Brain microvascular endothelial cell (primary cell): Measurements from ENCODE around the gene PCDH15.

ENCODE experiments used
- DNase-seq: peaks from one replicate; pipeline ENCODE4 v3.0.0-alpha.2; 2020
- H3K27ac ChIP-seq: fragments of 250-450 bp; sonication (Bioruptor Pico); 2 replicates; pipeline ENCODE4 v1.5.1; 2020; ENCODE audit warnings: mild to moderate bottlenecking, moderate library complexity
- H3K27me3 ChIP-seq: fragments of 250-450 bp; sonication (Bioruptor Pico); replicated peaks from 2 replicates; pipeline ENCODE4 v1.5.1; 2020; ENCODE audit warnings: mild to moderate bottlenecking
- H3K36me3 ChIP-seq: fragments of 250-450 bp; sonication (Bioruptor Pico); replicated peaks from 2 replicates; pipeline ENCODE4 v1.5.1; 2020; ENCODE audit warnings: mild to moderate bottlenecking
- H3K4me3 ChIP-seq: 2 replicates; pipeline ENCODE4 v1.5.1; 2011; ENCODE audit warnings: low read depth, mild to moderate bottlenecking, control low read depth, low read length, moderate library complexity
- CTCF ChIP-seq: IDR thresholded peaks from 2 replicates; pipeline ENCODE4 v1.5.1; 2011; ENCODE audit warnings: low read depth, mild to moderate bottlenecking, moderate library complexity, low read length, control low read depth, inconsistent platforms; ENCODE audit errors: missing control alignments
- in situ Hi-C: cut with HindIII; loops from 2 replicates; pipeline ENCODE4 v1.10.0; 2017; ENCODE audit warnings: low sequenced_read_pairs, low pct_ligation_motif_present

Gene PCDH15

GRCh38 chr10:54148508-54148907 lies 652.5 kb downstream of the PCDH15 start:
- no peak for DNase-seq
- Histone ChIP-seq H3K27me3 (no peaks in the 10 kb centered on the region), H3K36me3 (no peaks in the 10 kb centered on the region), H3K27ac (no peak overlapping the region), H3K4me3 (no peak overlapping the region)
- in situ Hi-C loops: no loop called here
- TF ChIP-seq CTCF: no peak

GRCh38 chr10:54139819-54140428 lies 661.1 kb downstream of the PCDH15 start:
- no peak for TF ChIP-seq CTCF
- Histone ChIP-seq H3K27me3 (no peaks in the 10 kb centered on the region), H3K27ac (no peak overlapping the region), H3K36me3 (no peaks in the 10 kb centered on the region), H3K4me3 (no peak overlapping the region)
- in situ Hi-C loops: no loop called here
- no peak for DNase-seq

GRCh38 chr10:54137396-54137795 lies 663.6 kb downstream of the PCDH15 start:
- H3K4me3 ChIP-seq: no peak overlapping the region
- H3K36me3 ChIP-seq: no peaks in the 10 kb centered on the region
- H3K27me3 ChIP-seq: no peaks in the 10 kb centered on the region
- in situ Hi-C loops: no loop called here
- no peak overlapping the region for H3K27ac ChIP-seq
- DNase-seq: no peak
- TF ChIP-seq CTCF: no peak

GRCh38 chr10:54133203-54133602 lies 667.8 kb downstream of the PCDH15 start:
- in situ Hi-C loops: no loop called here
- Histone ChIP-seq H3K27me3 (no peaks in the 10 kb centered on the region), H3K27ac (no peak overlapping the region), H3K4me3 (no peak overlapping the region), H3K36me3 (no peaks in the 10 kb centered on the region)
- DNase-seq: no peak
- TF ChIP-seq CTCF: peak; percentile 16

- no peak for TF ChIP-seq CTCF
- Histone ChIP-seq H3K36me3 (no peaks in the 10 kb centered on the region), H3K27me3 (no peaks in the 10 kb centered on the region), H3K27ac (no peak overlapping the region), H3K4me3 (no peak overlapping the region)
- in situ Hi-C loops: no loop called here
- no peak for DNase-seq
Measured at GRCh38 chr10:54131833-54132232, 669.2 kb downstream of the PCDH15 start.

GRCh38 chr10:54130394-54130793 lies 670.6 kb downstream of the PCDH15 start:
- H3K27me3 ChIP-seq: no peaks in the 10 kb centered on the region
- H3K27ac ChIP-seq: no peak overlapping the region
- H3K36me3 ChIP-seq: no peaks in the 10 kb centered on the region
- no peak overlapping the region for H3K4me3 ChIP-seq
- no peak for TF ChIP-seq CTCF
- DNase-seq: no peak
- in situ Hi-C loops: no loop called here
